Colonic mucosa (tissue), 4 donors: ENCODE data around the gene GLYATL2. TPM values are rescaled to one million over a fixed set of nuclear protein-coding genes. Genes with fewer than 3 reads are reported as not detected.

Source experiments
- DNase-seq: peaks from one replicate; pipeline ENCODE4 v3.0.0-alpha.2; 2020
- H3K27ac ChIP-seq: fragments of 200-600 bp; one replicate; pipeline ENCODE4 v1.8.0; 2021
- H3K27me3 ChIP-seq: fragments of 200-600 bp; one replicate; pipeline ENCODE4 v1.8.0; 2021
- H3K36me3 ChIP-seq: fragments of 200-600 bp; one replicate; pipeline ENCODE4 v1.8.0; 2021
- H3K4me1 ChIP-seq: fragments of 200-600 bp; one replicate; pipeline ENCODE4 v1.8.0; 2021; ENCODE audit warnings: mild to moderate bottlenecking
- H3K4me3 ChIP-seq: fragments of 200-600 bp; one replicate; pipeline ENCODE4 v1.8.0; 2021
- H3K9ac ChIP-seq, 2 donors: one replicate each; pipeline ENCODE4 v1.7.0; 2013; ENCODE audit warnings: control low read depth in 2 of 2, low read depth in 2 of 2, low read length in 2 of 2
- H3K9me3 ChIP-seq: fragments of 200-600 bp; one replicate; pipeline ENCODE4 v1.8.0; 2021
- intact Hi-C: fragments of 100-400 bp; cut with DNase I; formaldehyde crosslinking; loops from one replicate; pipeline ENCODE4 v1.14.1; 2022
- total RNA-seq, 2 donors: library from RNA; stranded (reverse); fragmentation: NEBNext Ultra II Directional in 1 of 2; extraction: Animal tissue kit (Norgen Biotek cat#: 25700) in 1 of 2; gene quantifications; one replicate each; pipeline ENCODE4 v1.2.1, GENCODE V29; 2021
- TF ChIP-seq, protein P1 (sequence below): fragments of 200-600 bp; IDR thresholded peaks from one replicate; pipeline ENCODE4 v1.8.0; 2022; ENCODE audit warnings: antibody characterized with exemption, mild to moderate bottlenecking
- donor health status: healthy.
- donor health status: DM: no; HTN: no; CAD: no.
- donor health status: DM: no; HTN: no; CAD: no.

Gene GLYATL2
- total RNA-seq, 2 donors from 2014 or later: 0.22 TPM; not detected in 1

DNA sequence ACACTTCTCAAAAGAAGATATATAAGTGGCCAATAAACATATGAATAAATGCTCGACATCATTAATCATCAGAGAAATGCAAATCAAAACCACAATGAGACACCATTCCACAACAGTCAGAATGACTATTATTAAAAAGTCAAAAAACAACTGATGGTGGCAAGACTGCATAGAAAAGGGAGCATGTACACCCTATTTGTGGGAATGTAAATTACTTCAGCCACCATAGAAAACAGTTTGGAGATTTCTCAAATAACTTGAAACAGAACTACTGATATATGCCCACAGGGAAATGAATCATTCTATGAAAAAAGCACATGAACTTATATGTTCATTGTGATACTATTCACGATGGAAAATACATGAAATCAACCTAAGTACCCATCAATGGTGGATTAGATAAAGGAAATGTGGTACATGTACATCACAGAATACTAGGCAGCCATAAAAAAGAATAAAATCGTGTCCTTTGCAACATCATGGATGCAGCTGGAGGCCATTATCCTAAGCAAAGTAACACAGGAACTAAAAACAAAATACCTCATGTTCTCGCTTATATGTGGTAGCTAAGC, 42.4 kb downstream of the GLYATL2 start:
- H3K9me3 ChIP-seq: no peaks in the 10 kb centered on the region
- intact Hi-C loops: no loop called here

DNA sequence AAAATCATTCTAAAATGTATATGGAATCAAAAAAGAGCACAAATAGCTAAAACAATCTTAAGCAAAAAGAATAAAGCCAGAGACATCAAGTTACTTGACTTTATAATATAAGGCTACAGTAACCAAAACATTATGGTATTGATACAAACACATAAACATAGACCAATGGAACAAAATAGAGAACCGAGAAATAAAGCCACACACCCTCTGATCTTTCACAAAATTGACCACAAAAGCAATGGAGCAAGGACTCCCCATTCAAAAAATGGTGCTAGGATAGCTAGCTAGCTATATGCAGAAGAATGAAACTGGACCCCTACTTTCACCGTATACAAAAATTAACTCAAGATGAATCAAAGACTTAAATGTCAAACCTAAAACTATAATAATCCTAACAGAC, 43.2 kb downstream of the GLYATL2 start:
- no peaks in the 10 kb centered on the region for H3K9me3 ChIP-seq
- no peaks in the 10 kb centered on the region for H3K36me3 ChIP-seq
- H3K4me3 ChIP-seq: no peak overlapping the region
- TF ChIP-seq, protein P1, sequence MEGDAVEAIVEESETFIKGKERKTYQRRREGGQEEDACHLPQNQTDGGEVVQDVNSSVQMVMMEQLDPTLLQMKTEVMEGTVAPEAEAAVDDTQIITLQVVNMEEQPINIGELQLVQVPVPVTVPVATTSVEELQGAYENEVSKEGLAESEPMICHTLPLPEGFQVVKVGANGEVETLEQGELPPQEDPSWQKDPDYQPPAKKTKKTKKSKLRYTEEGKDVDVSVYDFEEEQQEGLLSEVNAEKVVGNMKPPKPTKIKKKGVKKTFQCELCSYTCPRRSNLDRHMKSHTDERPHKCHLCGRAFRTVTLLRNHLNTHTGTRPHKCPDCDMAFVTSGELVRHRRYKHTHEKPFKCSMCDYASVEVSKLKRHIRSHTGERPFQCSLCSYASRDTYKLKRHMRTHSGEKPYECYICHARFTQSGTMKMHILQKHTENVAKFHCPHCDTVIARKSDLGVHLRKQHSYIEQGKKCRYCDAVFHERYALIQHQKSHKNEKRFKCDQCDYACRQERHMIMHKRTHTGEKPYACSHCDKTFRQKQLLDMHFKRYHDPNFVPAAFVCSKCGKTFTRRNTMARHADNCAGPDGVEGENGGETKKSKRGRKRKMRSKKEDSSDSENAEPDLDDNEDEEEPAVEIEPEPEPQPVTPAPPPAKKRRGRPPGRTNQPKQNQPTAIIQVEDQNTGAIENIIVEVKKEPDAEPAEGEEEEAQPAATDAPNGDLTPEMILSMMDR: no peak
- no peaks in the 10 kb centered on the region for H3K4me1 ChIP-seq
- H3K27me3 ChIP-seq: no peaks in the 10 kb centered on the region
- no peak overlapping the region for H3K27ac ChIP-seq
- H3K9ac ChIP-seq: no peak overlapping the region
- intact Hi-C loops: no loop called here
- DNase-seq: no peak

More for the DNA sequence above, 42.4 kb downstream of the GLYATL2 start:
- Histone ChIP-seq H3K27ac (no peak overlapping the region), H3K27me3 (no peaks in the 10 kb centered on the region), H3K4me3 (no peak overlapping the region), H3K9ac (no peak overlapping the region), H3K36me3 (no peaks in the 10 kb centered on the region), H3K4me1 (no peaks in the 10 kb centered on the region)
- no peak for DNase-seq
- TF ChIP-seq, protein P1: no peak

DNA sequence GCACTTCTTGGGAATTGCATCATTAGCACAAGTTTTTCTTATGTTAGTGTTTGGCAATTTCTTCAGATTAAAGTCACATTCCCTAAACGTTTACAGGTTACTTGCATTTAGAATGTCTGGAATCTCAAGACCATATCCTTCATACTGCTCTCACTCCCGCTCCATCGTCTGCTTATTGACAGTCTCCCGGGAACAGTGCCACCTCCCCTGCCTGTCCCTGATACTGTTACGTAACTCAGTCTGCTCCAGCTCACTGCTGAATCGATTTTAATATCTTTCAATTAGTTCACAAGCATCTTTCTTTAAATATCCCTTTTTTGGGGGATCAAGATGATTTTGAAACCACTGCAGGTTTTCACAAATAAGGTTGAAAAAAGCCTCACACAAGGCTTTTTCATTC, 48.2 kb downstream of the GLYATL2 start:
- TF ChIP-seq, protein P1: no peak
- intact Hi-C loops: no loop called here
- H3K4me3 ChIP-seq: no peak overlapping the region
- H3K9ac ChIP-seq: no peak overlapping the region
- no peak for DNase-seq
- no peaks in the 10 kb centered on the region for H3K4me1 ChIP-seq
- H3K36me3 ChIP-seq: no peaks in the 10 kb centered on the region
- no peaks in the 10 kb centered on the region for H3K9me3 ChIP-seq
- no peak overlapping the region for H3K27ac ChIP-seq
- no peaks in the 10 kb centered on the region for H3K27me3 ChIP-seq

DNA sequence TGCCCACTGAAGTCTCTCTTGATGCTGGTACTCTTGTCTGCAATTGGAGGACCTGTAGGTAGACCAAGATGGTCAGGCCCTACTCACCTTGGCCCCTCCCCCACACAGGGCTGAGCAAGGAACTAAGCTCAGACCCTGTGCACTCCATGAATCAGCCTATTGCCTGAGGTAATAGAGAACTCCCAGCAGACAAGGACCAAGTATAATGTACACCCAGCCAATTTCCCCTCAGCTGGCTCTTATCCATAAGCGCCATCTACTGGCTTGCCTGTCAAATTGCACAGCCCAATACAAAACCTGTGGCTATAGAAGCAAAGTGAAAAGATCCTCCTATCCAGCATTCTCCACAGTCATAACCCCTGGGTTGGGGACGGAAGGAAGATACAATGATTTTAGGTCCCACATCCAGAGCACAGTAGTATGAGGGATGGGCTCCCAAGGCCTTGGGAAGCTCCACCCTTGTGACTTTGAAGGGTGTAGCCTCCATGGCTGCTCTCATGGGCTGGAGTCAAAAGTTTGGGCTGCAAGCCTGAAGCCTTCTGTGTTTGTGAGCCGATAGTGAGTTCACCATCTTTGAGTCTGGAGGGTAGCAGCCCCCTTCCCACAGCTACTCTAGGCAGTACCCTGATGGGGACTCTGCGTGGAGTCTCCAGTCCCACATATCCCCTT, 56.0 kb downstream of the GLYATL2 start:
- Histone ChIP-seq H3K4me3 (no peak overlapping the region), H3K27me3 (no peaks in the 10 kb centered on the region), H3K9me3 (no peaks in the 10 kb centered on the region), H3K27ac (no peak overlapping the region), H3K4me1 (no peaks in the 10 kb centered on the region), H3K36me3 (no peaks in the 10 kb centered on the region), H3K9ac (no peak overlapping the region)
- DNase-seq: peak; percentile 45
- intact Hi-C loops: loop anchor here (10.0 kb wide), 1 partner anchor 114 kb away; no protein-coding TSS in a partner anchor
- TF ChIP-seq, protein P1: peak; percentile 16

DNA sequence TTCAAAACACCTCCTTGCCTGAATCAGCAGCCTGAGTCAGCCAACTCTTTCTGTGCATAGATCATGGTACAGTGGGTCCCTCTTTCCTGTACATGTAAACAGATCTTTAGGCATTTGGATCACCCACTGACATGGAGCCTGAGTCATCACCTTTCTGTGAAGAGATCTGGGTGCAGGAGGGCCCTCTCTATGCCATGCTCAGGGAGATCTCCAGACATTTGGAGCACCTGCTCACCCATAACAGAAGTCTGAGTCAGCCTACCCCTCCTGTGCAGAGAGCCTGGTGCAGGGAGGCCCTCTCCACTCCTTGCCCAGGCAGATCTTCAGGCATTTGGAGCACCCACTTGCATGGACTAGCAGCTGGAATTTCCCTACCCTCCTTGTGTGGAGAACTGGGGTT, 56.6 kb downstream of the GLYATL2 start:
- intact Hi-C loops: loop anchor here (10.0 kb wide), 1 partner anchor 113 kb away; no protein-coding TSS in a partner anchor
- H3K4me3 ChIP-seq: no peak overlapping the region
- H3K9ac ChIP-seq: no peak overlapping the region
- H3K36me3 ChIP-seq: no peaks in the 10 kb centered on the region
- no peak overlapping the region for H3K27ac ChIP-seq
- no peaks in the 10 kb centered on the region for H3K27me3 ChIP-seq
- TF ChIP-seq, protein P1: no peak
- H3K9me3 ChIP-seq: no peaks in the 10 kb centered on the region
- DNase-seq: no peak
- no peaks in the 10 kb centered on the region for H3K4me1 ChIP-seq
